ENCODE data around the gene SLC44A5.

Gene SLC44A5

DNA sequence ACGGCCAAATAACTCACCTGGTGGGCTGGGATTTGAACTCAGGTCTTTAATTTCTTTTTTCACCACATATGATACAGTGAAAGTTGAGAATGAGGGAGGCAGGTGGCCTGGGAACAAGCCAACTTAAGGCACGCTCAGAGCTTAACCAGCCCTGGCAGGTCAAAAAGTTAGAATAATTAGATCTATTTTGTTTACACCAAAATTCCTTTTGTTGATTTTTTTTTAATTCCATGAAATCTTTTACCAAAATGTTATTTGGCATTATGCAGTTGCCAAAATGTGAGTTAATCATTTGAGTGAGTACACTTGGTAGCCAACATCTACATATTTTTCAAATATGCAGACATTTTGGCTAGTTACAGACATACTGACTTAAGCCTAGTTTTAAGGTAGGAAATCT is 439.9 kb downstream of the SLC44A5 start:
- Histone ChIP-seq H4K91ac (ENCODE audit: low read depth, low read length, poor library complexity) (no peak overlapping the region), H2BK12ac (ENCODE audit: low read length) (no peak overlapping the region), H3K79me1 (ENCODE audit: low read depth, low read length) (no peaks in the 10 kb centered on the region), H3K4me3 (ENCODE audit: low read length in 2 of 2) (no peak overlapping the region), H3K4ac (ENCODE audit: low read length) (no peak overlapping the region), H3K9me3 (replicated peaks in 1 of 2; ENCODE audit: control insufficient read depth in 2 of 2, insufficient read depth in 1 of 2, low read depth in 1 of 2, low read length in 2 of 2) (no peaks in the 10 kb centered on the region), H3K27ac (replicated peaks; ENCODE audit: low read length) (no peak overlapping the region), H3K9ac (ENCODE audit: low read depth, low read length, poor library complexity) (no peak overlapping the region), H2AFZ (ENCODE audit: low read length) (no peak overlapping the region), H2BK120ac (ENCODE audit: low read depth, low read length) (no peak overlapping the region), H2BK15ac (ENCODE audit: low read length) (no peak overlapping the region), H2AK5ac (ENCODE audit: low read depth, low read length) (no peak overlapping the region), H3K4me2 (ENCODE audit: insufficient read depth, low read length, poor library complexity, severe bottlenecking) (no peak overlapping the region), H3K18ac (ENCODE audit: low read length) (no peak overlapping the region), H3K27me3 (ENCODE audit: control insufficient read depth in 3 of 3, insufficient read depth in 3 of 3, low read depth in 1 of 3, low read length in 3 of 3) (no peaks in the 10 kb centered on the region), H2BK5ac (ENCODE audit: low read length) (no peak overlapping the region), H3K14ac (ENCODE audit: low read length) (no peak overlapping the region), H3K4me1 (ENCODE audit: control insufficient read depth in 2 of 2, insufficient read depth in 1 of 2, low read depth in 1 of 2, low read length in 2 of 2) (no peaks in the 10 kb centered on the region), H3K36me3 (replicated peaks in 1 of 2; ENCODE audit: control insufficient read depth in 2 of 2, insufficient read depth in 2 of 2, low read length in 2 of 2) (no peaks in the 10 kb centered on the region), H3K23ac (ENCODE audit: low read depth, low read length, poor library complexity) (no peak overlapping the region), H4K8ac (ENCODE audit: low read depth, low read length) (no peak overlapping the region)
- DNase-seq (ENCODE audit: low spot score) = no peak
- no CpG with 5 or more reads among the region's 2 CpGs for WGBS, 2 donors (ENCODE audit: extremely low coverage in 2 of 2, insufficient read length in 2 of 2, insufficient replicate concordance in 1 of 2)

GRCh38 chr1:75170011-75170410 is 440.9 kb downstream of the SLC44A5 start:
- DNase-seq (ENCODE audit: low spot score) = no peak
- no peaks in the 10 kb centered on the region for H3K79me1 ChIP-seq (ENCODE audit: low read depth, low read length)
- H4K8ac ChIP-seq (ENCODE audit: low read depth, low read length) = no peak overlapping the region
- no peak overlapping the region for H4K91ac ChIP-seq (ENCODE audit: low read depth, low read length, poor library complexity)
- no peaks in the 10 kb centered on the region for H3K4me1 ChIP-seq (ENCODE audit: control insufficient read depth in 2 of 2, insufficient read depth in 1 of 2, low read depth in 1 of 2, low read length in 2 of 2)
- no peak overlapping the region for H2BK12ac ChIP-seq (ENCODE audit: low read length)
- H2BK120ac ChIP-seq (ENCODE audit: low read depth, low read length) = no peak overlapping the region
- no peak overlapping the region for H3K18ac ChIP-seq (ENCODE audit: low read length)
- no peak overlapping the region for H3K4me2 ChIP-seq (ENCODE audit: insufficient read depth, low read length, poor library complexity, severe bottlenecking)
- H3K9me3 ChIP-seq (replicated peaks in 1 of 2; ENCODE audit: control insufficient read depth in 2 of 2, insufficient read depth in 1 of 2, low read depth in 1 of 2, low read length in 2 of 2) = no peaks in the 10 kb centered on the region
- no peak overlapping the region for H3K27ac ChIP-seq (replicated peaks; ENCODE audit: low read length)
- H3K4me3 ChIP-seq (ENCODE audit: low read length in 2 of 2) = no peak overlapping the region
- H2BK5ac ChIP-seq (ENCODE audit: low read length) = no peak overlapping the region
- H3K9ac ChIP-seq (ENCODE audit: low read depth, low read length, poor library complexity) = no peak overlapping the region
- no peak overlapping the region for H3K14ac ChIP-seq (ENCODE audit: low read length)
- no peak overlapping the region for H2AFZ ChIP-seq (ENCODE audit: low read length)
- H2BK15ac ChIP-seq (ENCODE audit: low read length) = no peak overlapping the region
- H3K4ac ChIP-seq (ENCODE audit: low read length) = no peak overlapping the region
- no peaks in the 10 kb centered on the region for H3K27me3 ChIP-seq (ENCODE audit: control insufficient read depth in 3 of 3, insufficient read depth in 3 of 3, low read depth in 1 of 3, low read length in 3 of 3)
- no peak overlapping the region for H3K23ac ChIP-seq (ENCODE audit: low read depth, low read length, poor library complexity)
- no CpG with 5 or more reads among the region's 2 CpGs for WGBS, 2 donors (ENCODE audit: extremely low coverage in 2 of 2, insufficient read length in 2 of 2, insufficient replicate concordance in 1 of 2)
- no peak overlapping the region for H2AK5ac ChIP-seq (ENCODE audit: low read depth, low read length)
- no peaks in the 10 kb centered on the region for H3K36me3 ChIP-seq (replicated peaks in 1 of 2; ENCODE audit: control insufficient read depth in 2 of 2, insufficient read depth in 2 of 2, low read length in 2 of 2)

GRCh38 chr1:75166821-75167220 is 444.1 kb downstream of the SLC44A5 start:
- Histone ChIP-seq H2BK120ac (ENCODE audit: low read depth, low read length) (no peak overlapping the region), H2AFZ (ENCODE audit: low read length) (no peak overlapping the region), H4K8ac (ENCODE audit: low read depth, low read length) (no peak overlapping the region), H3K23ac (ENCODE audit: low read depth, low read length, poor library complexity) (no peak overlapping the region), H2BK12ac (ENCODE audit: low read length) (no peak overlapping the region), H2BK5ac (ENCODE audit: low read length) (no peak overlapping the region), H3K14ac (ENCODE audit: low read length) (no peak overlapping the region), H3K4ac (ENCODE audit: low read length) (no peak overlapping the region), H3K4me2 (ENCODE audit: insufficient read depth, low read length, poor library complexity, severe bottlenecking) (no peak overlapping the region), H3K36me3 (replicated peaks in 1 of 2; ENCODE audit: control insufficient read depth in 2 of 2, insufficient read depth in 2 of 2, low read length in 2 of 2) (no peaks in the 10 kb centered on the region), H3K27ac (replicated peaks; ENCODE audit: low read length) (no peak overlapping the region), H4K91ac (ENCODE audit: low read depth, low read length, poor library complexity) (no peak overlapping the region), H3K4me1 (ENCODE audit: control insufficient read depth in 2 of 2, insufficient read depth in 1 of 2, low read depth in 1 of 2, low read length in 2 of 2) (no peaks in the 10 kb centered on the region), H3K9ac (ENCODE audit: low read depth, low read length, poor library complexity) (no peak overlapping the region), H2BK15ac (ENCODE audit: low read length) (no peak overlapping the region), H2AK5ac (ENCODE audit: low read depth, low read length) (no peak overlapping the region), H3K9me3 (replicated peaks in 1 of 2; ENCODE audit: control insufficient read depth in 2 of 2, insufficient read depth in 1 of 2, low read depth in 1 of 2, low read length in 2 of 2) (no peaks in the 10 kb centered on the region), H3K4me3 (ENCODE audit: low read length in 2 of 2) (no peak overlapping the region), H3K18ac (ENCODE audit: low read length) (no peak overlapping the region), H3K79me1 (ENCODE audit: low read depth, low read length) (no peaks in the 10 kb centered on the region), H3K27me3 (ENCODE audit: control insufficient read depth in 3 of 3, insufficient read depth in 3 of 3, low read depth in 1 of 3, low read length in 3 of 3) (no peaks in the 10 kb centered on the region)
- no peak for DNase-seq (ENCODE audit: low spot score)
- WGBS, 2 donors (ENCODE audit: extremely low coverage in 2 of 2, insufficient read length in 2 of 2, insufficient replicate concordance in 1 of 2) = no CpG with 5 or more reads among the region's 4 CpGs

GRCh38 chr1:75165264-75165663 is 445.6 kb downstream of the SLC44A5 start:
- no peaks in the 10 kb centered on the region for H3K9me3 ChIP-seq (replicated peaks in 1 of 2; ENCODE audit: control insufficient read depth in 2 of 2, insufficient read depth in 1 of 2, low read depth in 1 of 2, low read length in 2 of 2)

More at GRCh38 chr1:75165264-75165663, 445.6 kb downstream of the SLC44A5 start:
- Histone ChIP-seq H3K27ac (replicated peaks; ENCODE audit: low read length) (no peak overlapping the region), H3K23ac (ENCODE audit: low read depth, low read length, poor library complexity) (no peak overlapping the region), H2BK15ac (ENCODE audit: low read length) (no peak overlapping the region), H3K4me3 (ENCODE audit: low read length in 2 of 2) (no peak overlapping the region), H2BK5ac (ENCODE audit: low read length) (no peak overlapping the region), H3K9ac (ENCODE audit: low read depth, low read length, poor library complexity) (no peak overlapping the region), H3K27me3 (ENCODE audit: control insufficient read depth in 3 of 3, insufficient read depth in 3 of 3, low read depth in 1 of 3, low read length in 3 of 3) (peaks cover 0 to 6% (median 0%) of the 10 kb centered on the region in 3 experiments), H4K91ac (ENCODE audit: low read depth, low read length, poor library complexity) (no peak overlapping the region), H3K4me1 (ENCODE audit: control insufficient read depth in 2 of 2, insufficient read depth in 1 of 2, low read depth in 1 of 2, low read length in 2 of 2) (no peaks in the 10 kb centered on the region), H3K4me2 (ENCODE audit: insufficient read depth, low read length, poor library complexity, severe bottlenecking) (no peak overlapping the region), H3K79me1 (ENCODE audit: low read depth, low read length) (no peaks in the 10 kb centered on the region), H3K4ac (ENCODE audit: low read length) (no peak overlapping the region), H2BK120ac (ENCODE audit: low read depth, low read length) (no peak overlapping the region), H3K36me3 (replicated peaks in 1 of 2; ENCODE audit: control insufficient read depth in 2 of 2, insufficient read depth in 2 of 2, low read length in 2 of 2) (no peaks in the 10 kb centered on the region), H3K14ac (ENCODE audit: low read length) (no peak overlapping the region), H4K8ac (ENCODE audit: low read depth, low read length) (no peak overlapping the region), H2AFZ (ENCODE audit: low read length) (no peak overlapping the region), H2BK12ac (ENCODE audit: low read length) (no peak overlapping the region), H3K18ac (ENCODE audit: low read length) (no peak overlapping the region), H2AK5ac (ENCODE audit: low read depth, low read length) (no peak overlapping the region)
- no peak for DNase-seq (ENCODE audit: low spot score)
